GM12864 (cell line): ENCODE data around the gene RBFOX1.

Experiments
- DNase-seq: peaks from one replicate; pipeline ENCODE4 v3.0.0-alpha.2; 2011; ENCODE audit warnings: low read depth
- H3K4me3 ChIP-seq: 2 replicates; pipeline ENCODE4 v1.5.1; 2011; ENCODE audit warnings: mild to moderate bottlenecking, low read depth, low read length, control low read depth
- CTCF ChIP-seq: IDR thresholded peaks from 2 replicates; pipeline ENCODE4 v1.5.1; 2011; ENCODE audit warnings: low read depth, mild to moderate bottlenecking, moderate library complexity, low read length, control low read depth, inconsistent platforms; ENCODE audit errors: missing control alignments

RBFOX1 gene

GRCh38 chr16:7303660-7304200, 28.9 kb upstream of the RBFOX1 start:
- no peak overlapping the region for H3K4me3 ChIP-seq
- no peak for TF ChIP-seq CTCF
- DNase-seq = no peak

DNA sequence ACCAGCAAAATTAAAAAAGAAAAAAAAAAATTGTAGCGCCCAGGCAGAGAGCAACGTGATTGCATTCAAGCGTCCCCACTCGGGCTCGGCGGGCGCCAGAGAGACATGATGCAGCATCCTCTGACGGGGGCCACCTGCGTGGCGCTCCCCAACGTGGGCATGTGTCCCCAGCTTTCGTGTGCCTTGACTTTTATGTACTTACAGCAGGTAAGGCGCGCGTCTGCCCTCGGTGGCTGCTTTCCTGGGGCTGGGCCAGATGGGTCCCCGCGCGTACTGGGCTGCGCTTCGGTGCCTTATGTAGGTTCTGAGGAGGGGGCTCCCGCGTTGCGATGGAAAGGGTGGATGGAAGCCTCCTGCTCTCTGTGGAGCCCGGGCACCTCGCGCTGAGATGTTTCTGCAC, 28.4 kb upstream of the RBFOX1 start:
- no peak for TF ChIP-seq CTCF
- no peak for DNase-seq
- no peak overlapping the region for H3K4me3 ChIP-seq

GRCh38 chr16:7304958-7305357, 27.7 kb upstream of the RBFOX1 start:
- no peak for DNase-seq
- no peak overlapping the region for H3K4me3 ChIP-seq
- no peak for TF ChIP-seq CTCF

DNA sequence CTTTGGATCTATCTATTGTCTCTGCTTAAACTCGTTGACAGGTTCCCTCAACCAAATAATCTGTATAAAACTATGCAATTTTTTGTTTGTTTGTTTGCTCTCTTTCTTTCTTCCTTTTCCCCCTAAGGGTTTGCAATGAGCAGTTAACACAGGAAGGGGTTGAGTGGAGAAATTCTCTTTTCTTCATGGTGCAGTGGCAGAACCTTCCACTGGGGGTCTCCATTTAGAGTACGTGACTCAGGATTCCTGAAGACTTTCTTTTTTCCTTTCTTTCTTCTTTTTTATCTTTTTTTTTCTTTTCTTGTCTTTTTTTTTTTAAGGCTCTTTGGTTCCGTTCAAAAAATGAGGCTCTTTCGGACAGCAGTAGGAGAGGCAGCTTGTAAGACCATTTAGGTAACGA, 19.5 kb upstream of the RBFOX1 start:
- DNase-seq = no peak

GRCh38 chr16:7314163-7314562, 18.5 kb upstream of the RBFOX1 start:
- no peak for TF ChIP-seq CTCF
- H3K4me3 ChIP-seq = no peak overlapping the region
- no peak for DNase-seq

More for the DNA sequence above, 19.5 kb upstream of the RBFOX1 start:
- H3K4me3 ChIP-seq = no peak overlapping the region
- peak; percentile 9 for TF ChIP-seq CTCF

DNA sequence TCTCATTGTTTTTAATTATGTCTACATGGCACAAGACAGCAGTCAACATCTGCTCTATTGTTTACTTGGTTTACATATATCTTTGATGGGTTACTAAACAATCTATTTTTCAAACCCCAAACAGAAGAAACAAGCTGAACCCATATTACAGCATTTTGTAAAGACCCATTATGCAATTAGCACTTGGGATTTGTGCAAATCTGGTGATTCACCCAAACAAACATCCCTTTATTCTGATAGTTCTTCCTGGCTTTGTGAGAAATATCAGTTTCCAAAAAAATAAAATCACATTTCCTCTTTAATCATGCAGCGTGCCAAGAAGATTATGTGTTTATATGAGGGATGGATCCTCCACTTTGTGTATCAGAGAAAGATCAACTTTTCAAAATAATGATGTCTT, 16.8 kb upstream of the RBFOX1 start:
- no peak for TF ChIP-seq CTCF
- no peak overlapping the region for H3K4me3 ChIP-seq
- no peak for DNase-seq

DNA sequence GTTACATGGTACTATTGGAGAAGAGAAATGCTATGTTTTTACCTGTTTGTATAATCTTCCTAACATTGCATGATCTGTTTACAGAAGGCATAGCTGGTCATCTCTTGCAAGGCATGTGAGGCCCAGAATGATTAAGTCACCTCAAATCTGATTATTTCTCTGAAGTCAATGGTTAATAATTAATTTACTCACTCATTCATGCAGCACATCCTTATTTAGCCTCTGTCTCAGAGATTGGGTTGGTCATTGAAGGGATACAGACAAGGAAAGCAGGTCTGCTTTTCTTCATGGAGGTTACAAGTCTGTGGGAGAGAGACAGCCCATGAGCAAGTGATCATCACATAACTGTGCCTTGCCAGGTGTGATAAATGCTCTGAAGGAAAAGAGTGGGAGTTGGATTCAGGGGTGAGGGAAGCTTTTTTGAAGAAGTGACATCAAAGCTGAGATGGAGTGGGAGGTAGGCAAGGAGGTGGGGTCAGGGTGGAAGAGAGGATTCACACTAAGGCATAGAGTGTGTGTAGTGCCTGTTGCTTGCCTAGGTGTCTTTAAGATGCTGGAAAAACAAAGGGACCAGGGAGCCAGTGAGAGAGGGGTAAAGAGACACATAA, 16.3 kb upstream of the RBFOX1 start:
- no peak overlapping the region for H3K4me3 ChIP-seq
- no peak for TF ChIP-seq CTCF
- no peak for DNase-seq
